ENCODE results near the gene BEST1. TPM values are rescaled to one million over a fixed set of nuclear protein-coding genes. Genes with fewer than 3 reads are reported as not detected.

BEST1 gene
- total RNA-seq, 1 experiment from 2014 or later: 50.6 TPM

DNA sequence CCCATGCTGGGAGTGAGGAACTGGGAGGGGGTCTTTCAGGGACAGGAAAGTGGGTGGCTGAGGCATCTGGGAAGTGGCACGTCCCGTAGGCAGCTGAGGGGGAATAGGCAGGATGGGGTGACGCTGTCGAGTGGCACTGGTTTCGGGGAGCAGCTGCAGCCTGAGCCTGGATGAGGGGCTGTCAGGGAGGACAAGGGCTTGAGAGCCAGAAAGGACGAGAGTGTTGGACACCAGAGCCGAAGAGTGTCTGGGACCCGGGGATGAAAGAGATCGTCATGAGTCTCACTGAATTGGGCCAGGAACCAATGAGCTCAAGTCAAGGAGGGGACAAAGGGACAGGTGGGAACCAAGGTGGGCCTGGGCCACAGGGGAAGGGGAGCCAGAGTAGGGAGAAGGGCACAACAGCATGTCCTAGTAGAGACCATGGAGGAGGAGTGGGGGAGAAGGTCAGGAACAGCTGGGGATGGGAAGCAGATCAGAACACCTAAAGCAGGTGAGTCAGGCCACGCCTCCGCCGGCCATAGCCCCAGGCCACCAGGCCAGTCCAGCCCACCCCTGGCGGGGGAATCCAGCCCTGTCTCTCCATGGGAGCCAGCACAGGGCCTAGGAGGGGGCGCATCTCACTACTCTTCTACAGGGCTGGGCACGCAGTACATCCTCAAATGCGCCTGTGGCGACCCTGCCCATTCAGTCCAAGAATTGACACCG lies 37.0 kb upstream of the BEST1 start:
- in situ Hi-C loops (cut with HindIII; ENCODE audit: low pct_unique_long_range_greater_than_20kb, low sequenced_read_pairs): no loop called here
- DNase-seq (ENCODE audit: low read depth, low spot score): no peak

DNA sequence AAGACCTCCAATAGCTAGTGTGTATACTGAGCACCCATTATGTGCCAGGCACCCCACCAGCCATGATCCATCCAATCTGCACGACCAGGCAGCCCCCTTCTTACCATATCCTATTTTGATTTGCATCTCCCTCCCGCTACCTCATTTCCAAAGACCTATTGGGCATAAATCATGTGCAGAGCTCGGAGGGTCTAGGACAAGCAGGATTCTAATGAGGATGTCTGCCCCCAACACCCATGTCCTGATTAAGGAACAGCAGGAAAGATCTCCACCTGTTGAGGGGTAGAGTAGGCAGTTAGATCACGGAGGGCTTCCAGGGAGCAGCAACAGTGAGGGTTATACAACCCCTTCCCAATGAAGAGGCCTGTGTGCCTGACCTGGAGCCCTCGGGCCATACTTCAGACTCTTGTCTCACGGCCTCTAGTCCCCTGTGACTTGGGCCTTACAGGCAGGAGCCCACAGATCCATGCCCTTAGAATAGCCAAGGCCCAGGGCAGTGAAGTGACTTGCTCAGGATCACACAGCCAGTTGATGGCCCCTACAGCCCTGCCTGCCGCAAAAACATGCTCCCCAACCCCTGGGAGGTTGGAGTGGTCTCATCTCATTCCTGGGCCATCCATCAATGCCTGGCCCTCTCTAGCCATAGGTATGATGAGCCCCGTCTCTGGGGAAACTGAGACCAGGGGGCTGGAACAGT lies 36.3 kb upstream of the BEST1 start:
- DNase-seq (ENCODE audit: low read depth, low spot score): no peak
- in situ Hi-C loops (cut with HindIII; ENCODE audit: low pct_unique_long_range_greater_than_20kb, low sequenced_read_pairs): no loop called here

DNA sequence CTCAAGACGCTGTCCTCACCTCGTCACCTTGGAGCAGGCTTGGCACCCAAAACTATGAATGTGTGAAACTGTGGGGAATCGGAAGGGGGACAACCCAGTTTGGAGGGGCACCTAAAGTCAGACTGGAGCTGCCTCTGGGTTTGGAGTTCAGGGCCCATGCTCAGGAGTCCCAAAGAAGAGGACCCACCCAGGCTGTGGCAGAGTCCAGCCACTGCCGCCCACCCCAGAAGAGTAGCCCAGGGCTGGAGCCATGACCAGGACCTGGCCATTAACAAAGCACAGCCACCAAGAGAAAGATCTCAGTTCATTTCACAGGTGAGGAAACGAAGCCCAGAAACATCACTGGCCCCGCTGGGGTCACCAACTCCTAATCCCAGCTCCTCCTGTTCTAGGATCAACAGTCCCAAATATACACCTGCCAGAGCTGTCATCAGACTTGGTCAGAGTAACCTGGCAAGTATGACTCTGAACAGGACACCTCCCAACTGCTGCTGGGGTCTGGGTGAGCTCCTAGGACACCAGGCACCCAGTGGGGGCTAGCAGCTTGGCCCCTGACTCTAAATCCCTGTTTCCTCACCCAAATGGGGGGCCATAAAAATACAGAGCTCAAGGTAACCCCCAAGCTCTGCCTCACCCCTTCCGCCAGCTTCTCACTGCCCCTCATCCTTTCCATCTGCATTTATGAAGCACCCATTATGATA lies 35.5 kb upstream of the BEST1 start:
- DNase-seq (ENCODE audit: low read depth, low spot score): no peak
- in situ Hi-C loops (cut with HindIII; ENCODE audit: low pct_unique_long_range_greater_than_20kb, low sequenced_read_pairs): no loop called here

DNA sequence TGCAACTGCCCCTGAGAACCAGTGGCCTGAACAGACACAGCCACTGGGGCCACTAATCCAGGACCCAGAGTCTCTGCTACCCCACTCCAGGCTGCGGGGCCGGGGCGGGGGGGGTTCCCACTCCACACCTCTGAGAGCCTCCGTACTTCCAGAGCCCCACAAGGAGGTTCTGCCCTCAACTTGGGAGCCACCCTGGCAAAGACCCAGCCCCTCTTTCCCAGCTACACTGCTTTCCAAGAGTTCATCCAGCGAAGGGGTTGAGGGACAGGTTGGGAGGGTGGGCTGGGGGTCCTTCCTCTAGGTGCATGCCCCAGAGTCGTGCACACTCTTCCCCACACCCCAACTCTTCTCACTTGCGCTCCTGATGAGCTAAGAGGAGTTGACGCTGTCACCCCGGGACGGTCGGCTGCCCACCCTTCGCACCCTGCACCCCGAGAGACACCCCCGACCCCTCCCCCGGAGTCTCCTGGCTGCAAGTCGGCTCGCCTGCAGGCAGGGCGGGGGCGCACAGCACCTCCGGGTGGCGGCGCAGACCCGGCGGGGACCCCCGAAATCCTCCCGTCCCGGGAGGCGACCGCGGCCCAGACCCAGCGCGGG lies 33.3 kb upstream of the BEST1 start:
- in situ Hi-C loops (cut with HindIII; ENCODE audit: low pct_unique_long_range_greater_than_20kb, low sequenced_read_pairs): no loop called here
- DNase-seq (ENCODE audit: low read depth, low spot score): no peak

DNA sequence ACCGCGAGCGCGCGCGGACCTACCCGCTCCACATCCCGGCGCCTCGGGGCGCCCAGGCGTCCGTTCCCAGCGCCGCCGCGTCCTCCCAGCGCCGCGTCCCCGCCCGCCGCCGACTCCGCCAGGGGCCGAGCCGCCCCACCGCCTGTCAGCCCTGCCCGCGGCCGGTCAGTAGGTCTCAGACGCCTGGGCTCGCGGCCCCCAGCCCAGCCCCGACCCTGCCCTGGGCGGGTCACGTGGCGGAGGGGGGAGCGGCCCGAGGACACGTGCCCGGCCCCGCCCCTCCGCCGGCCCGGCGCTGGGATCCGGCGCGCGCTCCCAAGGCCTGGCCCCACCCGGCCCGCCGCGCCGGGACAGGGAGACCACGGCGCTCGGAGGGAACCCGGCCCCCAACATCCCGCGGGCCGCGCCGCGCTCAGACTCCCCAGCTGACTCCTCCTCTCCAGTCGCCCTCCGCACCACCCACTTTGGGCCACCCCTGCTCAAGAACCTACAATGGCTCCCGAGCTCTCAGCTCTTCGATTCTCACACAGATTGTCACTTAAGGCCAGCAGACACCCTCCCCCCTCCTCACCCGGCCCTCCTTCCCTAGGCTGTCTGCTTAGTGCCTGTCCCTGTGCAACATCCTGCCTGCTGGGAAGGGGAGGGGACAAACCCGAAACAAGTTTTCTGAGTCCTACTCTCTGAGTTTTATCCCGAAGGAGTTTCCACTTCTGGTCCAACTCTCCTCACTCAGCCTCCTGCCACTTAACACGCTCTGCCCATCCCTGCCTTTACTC lies 32.6 kb upstream of the BEST1 start, which contains the start of gene RAB3IL1:
Gene RAB3IL1, minus strand, starts transcription at position 233 of the 776 bp plus-strand sequence. Its CDS starts 199 bp downstream, at position 34.
- peak; percentile 17 for DNase-seq (ENCODE audit: low read depth, low spot score)

DNA sequence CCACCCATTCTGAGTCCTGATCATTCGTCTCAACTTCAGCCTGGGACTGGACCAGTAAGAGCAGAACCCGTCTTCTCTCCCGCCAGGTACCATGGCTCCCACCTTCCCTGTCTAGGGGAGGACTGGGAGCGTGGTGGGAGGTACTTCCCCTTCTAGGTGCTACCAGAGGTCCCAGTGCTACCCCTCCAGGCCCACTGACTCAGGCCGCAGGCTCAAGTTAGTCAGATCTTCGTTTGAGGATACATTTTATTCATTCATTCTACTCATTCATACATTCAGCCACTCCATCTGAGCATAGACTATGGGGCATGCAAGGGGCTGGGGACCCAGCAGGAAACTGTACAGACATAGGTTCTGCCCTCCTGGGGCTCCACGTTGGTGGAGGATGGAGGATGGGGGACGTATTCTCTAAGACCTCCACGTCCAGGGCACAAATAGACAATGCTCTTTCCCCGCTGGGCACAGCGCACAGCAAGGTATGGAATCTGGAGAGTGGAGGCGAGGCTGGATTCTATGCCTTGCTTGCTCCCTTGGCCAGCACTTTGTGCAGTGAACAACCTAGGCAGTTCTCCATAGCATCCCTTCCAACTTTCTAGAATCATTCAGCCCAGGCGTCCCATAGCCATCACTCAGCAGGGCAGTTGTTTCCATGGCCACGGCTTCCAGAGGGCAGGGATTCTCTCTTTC lies 31.8 kb upstream of the BEST1 start:
- no peak for DNase-seq (ENCODE audit: low read depth, low spot score)
- in situ Hi-C loops (cut with HindIII; ENCODE audit: low pct_unique_long_range_greater_than_20kb, low sequenced_read_pairs): no loop called here

More for the DNA sequence above, 32.6 kb upstream of the BEST1 start, which contains the start of gene RAB3IL1:
- in situ Hi-C loops (cut with HindIII; ENCODE audit: low pct_unique_long_range_greater_than_20kb, low sequenced_read_pairs): no loop called here

DNA sequence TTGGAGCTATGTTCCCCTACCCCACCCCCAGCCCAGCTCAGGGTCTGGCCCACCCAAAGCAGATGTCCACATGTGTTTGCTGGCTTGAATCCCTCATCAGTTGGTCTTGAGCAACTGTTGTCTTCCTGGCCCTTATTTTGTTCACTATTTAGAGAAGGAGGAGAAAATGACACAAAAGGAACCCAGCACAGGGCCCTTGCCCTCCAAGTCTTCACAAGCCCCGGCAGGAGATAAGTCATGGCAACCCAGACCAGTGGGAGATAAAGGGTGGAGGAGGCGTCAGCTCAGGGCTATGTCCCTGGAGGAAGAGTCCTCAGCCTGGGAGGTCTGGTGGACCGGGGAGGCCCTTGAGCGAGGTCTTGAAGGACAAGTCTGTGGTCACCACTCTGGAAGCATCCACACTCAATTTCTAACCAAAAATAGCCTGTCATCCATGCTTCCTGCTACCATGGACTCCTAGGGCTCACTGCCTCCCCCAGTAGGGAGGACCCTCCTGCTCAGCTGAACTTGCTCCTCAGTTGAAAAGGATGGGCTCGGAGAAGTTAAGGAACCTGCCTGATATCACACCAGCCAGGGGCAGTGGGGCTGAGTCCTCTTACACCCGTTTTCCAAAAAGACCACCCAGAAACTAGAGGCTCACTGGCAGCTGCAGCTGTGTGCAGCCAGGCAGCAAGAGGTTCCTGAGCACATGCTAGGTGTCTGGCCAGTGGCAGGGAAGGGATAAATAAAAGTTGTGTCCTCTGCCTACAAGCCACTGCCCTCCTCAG lies 31.0 kb upstream of the BEST1 start:
- in situ Hi-C loops (cut with HindIII; ENCODE audit: low pct_unique_long_range_greater_than_20kb, low sequenced_read_pairs): no loop called here
- no peak for DNase-seq (ENCODE audit: low read depth, low spot score)

DNA sequence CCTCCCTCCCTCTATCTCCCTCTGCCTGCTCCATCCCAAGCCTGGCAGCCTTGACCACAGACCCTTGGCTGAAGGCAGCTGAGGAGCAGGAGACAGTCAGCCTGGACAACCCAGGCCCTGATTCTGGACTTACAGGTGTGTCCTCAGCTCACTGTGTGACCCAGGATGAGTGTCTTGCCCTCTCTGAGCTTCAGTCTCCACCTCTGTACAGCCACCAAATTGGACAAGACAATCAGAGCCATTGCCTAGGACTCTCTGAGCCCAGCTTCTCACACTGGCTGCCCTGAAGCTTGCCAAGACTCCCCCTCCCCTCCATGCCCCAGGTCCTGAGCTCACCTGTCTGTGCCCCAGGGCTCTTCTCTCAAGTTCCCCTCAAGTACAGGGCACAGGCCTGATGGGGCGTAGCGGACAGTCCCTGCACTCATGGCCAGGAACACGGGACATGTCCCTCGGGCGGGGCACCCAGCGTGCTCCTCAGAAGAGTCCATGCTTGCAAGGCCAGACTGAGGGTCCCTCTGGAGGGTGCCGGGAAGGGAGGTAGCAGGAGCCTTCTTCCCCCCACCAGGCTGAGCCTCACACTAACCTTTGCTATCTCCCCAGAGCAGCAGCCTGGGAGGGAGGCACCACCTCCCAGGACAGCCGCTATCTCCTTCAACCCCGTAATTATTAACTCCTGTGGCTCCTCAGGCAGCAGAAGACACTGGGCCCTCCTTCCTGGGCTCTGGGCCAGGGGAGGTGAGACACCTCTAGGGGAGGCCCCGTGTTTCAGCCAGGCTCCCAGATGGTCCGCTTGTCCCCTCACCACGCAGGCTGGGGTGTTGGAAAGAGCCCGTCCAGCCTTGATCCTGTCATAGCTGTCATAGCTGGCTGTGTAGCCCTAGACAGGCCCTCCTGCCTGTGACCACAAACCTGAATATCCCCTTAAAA lies 30.2 kb upstream of the BEST1 start:
- in situ Hi-C loops (cut with HindIII; ENCODE audit: low pct_unique_long_range_greater_than_20kb, low sequenced_read_pairs): no loop called here
- DNase-seq (ENCODE audit: low read depth, low spot score): no peak

DNA sequence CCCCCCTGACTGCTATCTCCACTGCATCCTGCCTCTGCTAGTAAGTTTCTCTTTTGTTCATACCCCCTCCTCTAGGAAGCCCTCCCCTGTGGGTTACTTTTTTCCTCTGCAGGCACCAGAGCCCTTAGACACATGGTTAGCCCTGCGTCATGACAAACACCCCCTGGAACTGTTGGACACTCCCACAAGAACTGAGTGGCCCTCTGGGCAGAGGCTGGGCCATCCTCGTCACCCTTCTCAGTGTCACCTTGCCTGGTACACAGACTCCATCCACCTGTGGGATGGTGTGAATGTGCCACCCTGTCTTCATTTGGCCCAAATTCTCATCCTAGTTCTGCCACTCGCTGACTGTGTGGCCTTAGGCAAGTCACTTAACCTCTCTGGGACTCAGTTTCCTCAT lies 28.7 kb upstream of the BEST1 start:
- in situ Hi-C loops (cut with HindIII; ENCODE audit: low pct_unique_long_range_greater_than_20kb, low sequenced_read_pairs): no loop called here
- DNase-seq (ENCODE audit: low read depth, low spot score): no peak

DNA sequence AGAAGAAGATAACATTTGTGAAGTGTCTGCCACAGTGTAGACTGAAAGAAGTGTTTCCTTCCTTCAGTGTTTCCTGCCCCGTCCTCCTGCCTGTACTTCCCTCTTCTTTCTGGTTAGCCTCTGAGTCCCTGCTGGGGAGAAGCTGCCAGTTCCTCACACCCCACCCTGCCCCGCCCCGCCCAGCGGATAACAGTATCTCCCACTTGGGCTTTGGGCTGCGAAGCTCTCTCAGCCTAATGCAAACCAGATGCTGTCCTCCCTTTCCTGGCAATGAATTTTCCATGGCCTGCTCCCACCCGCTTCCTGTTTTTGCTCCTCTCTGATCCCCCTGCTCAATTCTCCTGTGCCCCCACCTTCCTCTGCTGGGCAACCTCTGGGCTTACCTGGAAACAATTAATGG lies 27.6 kb upstream of the BEST1 start:
- in situ Hi-C loops (cut with HindIII; ENCODE audit: low pct_unique_long_range_greater_than_20kb, low sequenced_read_pairs): no loop called here
- DNase-seq (ENCODE audit: low read depth, low spot score): no peak

DNA sequence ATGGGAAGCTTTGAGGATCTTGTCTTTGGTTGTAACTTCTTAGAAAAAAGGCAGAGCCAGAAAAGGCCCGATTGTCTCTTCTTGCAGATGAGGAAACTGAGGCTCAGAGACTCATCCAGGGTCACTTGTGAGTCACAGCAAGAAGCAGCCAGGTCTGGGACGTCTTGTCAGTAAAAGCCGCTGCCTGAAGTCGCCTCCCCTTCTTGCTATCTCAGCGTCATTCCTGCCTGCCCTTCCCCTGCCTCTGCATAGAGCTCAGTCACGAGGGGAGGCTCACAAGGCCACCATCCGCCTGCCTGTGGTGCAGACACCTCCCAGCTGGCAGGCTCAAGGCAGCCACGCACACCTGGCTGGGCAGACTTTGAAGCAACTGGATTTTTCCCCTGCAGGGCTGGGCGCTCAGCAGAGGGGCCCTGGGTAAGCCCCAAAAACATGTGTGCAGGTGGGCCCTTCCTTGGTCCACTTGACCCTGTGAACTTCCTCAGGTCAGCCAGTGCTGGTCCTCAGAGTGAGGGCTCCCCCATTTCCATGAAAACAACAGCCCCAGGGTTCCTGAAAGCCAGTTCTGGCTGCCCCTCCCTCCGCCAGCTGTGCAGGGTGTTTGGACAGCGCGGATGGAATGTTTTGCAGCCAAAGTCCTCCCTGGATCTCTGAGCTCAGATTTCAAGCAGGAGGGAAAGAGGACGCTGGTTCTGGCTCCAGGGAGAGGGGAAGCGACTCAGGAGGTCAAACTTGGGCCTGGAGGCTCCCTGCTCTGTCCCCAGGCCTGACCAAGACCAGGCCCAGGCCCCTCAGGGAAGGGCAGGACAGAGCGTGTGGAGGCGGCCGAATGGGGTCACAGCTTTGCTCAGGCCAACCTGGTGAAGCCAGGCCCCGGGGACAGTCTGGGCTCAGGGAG lies 26.7 kb upstream of the BEST1 start:
- DNase-seq (ENCODE audit: low read depth, low spot score): peak; percentile 60
- in situ Hi-C loops (cut with HindIII; ENCODE audit: low pct_unique_long_range_greater_than_20kb, low sequenced_read_pairs): no loop called here

DNA sequence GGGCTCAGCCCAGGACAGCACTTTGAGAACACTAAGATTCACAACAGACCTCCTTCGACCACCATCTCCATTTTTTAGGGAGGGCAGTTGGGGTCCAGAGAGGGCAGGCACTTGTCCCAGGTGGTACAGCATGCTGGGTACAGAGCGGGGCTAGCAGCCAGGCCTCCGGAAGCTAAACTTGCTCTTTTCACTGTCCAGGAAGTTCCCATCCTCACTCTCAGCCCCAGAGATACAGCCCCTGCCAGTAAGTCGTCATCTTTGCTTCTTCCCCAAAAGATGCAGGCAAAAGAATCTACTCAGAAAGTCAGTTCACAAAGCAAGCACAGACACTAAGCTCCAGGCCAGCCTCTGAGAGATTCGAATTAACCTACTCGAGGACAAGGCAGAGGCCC lies 26.1 kb upstream of the BEST1 start:
- in situ Hi-C loops (cut with HindIII; ENCODE audit: low pct_unique_long_range_greater_than_20kb, low sequenced_read_pairs): no loop called here

DNA sequence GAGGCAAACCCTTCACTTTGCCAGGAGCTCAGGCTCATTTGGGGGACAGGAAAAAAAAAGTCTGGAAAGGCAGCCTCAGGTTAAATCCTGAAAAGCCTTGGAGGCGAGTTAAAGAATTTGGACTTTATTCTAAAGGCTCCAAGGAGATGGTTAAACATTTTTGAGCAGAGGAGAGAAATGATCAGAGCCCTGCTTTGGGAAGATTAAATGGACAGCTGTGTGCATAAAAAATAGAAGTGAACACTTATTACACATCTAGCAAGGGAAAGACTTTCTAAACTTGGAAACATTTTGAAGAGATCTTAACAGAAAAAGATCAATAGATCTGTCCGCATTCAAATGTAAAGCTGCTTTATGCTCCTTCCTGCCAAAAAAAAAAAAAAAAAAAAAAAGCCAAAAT lies 24.4 kb upstream of the BEST1 start:
- in situ Hi-C loops (cut with HindIII; ENCODE audit: low pct_unique_long_range_greater_than_20kb, low sequenced_read_pairs): no loop called here
- DNase-seq (ENCODE audit: low read depth, low spot score): no peak

More for the DNA sequence above, 26.1 kb upstream of the BEST1 start:
- no peak for DNase-seq (ENCODE audit: low read depth, low spot score)

DNA sequence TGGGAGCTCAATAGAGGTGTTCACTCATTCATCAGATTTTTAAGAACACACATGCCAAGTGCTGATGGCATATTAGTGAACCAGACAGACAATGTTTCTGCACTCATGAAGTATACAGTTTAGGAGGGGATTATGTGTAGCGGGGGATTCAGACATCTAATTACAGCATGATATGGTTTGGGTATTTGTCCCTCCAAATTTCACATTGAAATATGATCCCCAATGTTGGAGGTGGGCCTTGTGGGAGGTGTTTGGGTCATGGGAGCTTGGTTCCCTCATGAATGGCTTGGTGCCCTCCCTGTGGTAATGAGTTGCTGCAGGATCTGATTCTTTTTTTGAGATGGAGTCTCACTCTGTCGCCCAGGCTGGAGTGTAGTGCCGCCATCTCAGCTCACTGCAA lies 23.9 kb upstream of the BEST1 start:
- in situ Hi-C loops (cut with HindIII; ENCODE audit: low pct_unique_long_range_greater_than_20kb, low sequenced_read_pairs): no loop called here

DNA sequence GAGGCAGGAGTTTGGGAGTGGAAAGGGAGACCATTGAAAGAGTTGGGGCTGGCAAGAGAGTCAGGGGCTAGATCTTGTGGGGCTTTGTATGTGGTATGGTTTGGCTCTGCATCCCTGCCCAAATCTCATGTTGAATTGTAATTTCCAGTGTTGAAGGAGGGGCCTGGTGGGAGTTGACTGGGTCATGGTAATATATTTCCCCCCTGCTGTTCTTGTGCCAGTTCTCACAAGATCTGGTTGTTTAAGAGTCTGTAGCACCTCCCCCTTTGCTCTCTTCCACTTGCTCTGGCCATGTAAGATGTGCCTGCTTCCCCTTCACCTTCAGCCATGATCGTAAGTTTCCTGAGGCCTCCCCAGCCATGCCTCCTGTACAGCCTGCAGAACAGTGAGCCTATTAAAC lies 22.6 kb upstream of the BEST1 start:
- peak; percentile 36 for DNase-seq (ENCODE audit: low read depth, low spot score)
- in situ Hi-C loops (cut with HindIII; ENCODE audit: low pct_unique_long_range_greater_than_20kb, low sequenced_read_pairs): no loop called here

More for the DNA sequence above, 23.9 kb upstream of the BEST1 start:
- DNase-seq (ENCODE audit: low read depth, low spot score): no peak
